IMR-90 (cell line): ENCODE data around the gene FGF12. TPM values are rescaled to one million over a fixed set of nuclear protein-coding genes. Genes with fewer than 3 reads are reported as not detected.

Source experiments
- ATAC-seq: fragments of 200-7000 bp; cut with Tn5 transposase; 2 replicates; pipeline ENCODE4 v1.9.1; 2020; ENCODE audit warnings: low read depth, mild to moderate bottlenecking, moderate library complexity
- BruUV-seq: library from RNA; stranded (reverse); fragments of 400-500 nt; replicated peaks from 2 replicates; lab custom pipeline; 2021; lab: Mats Ljungman, UMichigan
- CTCF ChIA-PET: fragments of 300-600 bp; formaldehyde crosslinking; extraction: SDS; loops from one replicate; lab custom pipeline; 2021; ENCODE audit warnings: antibody characterized with exemption; lab: Yijun Ruan, JAX
- POLR2A ChIA-PET: fragments of 300-600 bp; sonication (Branson Sonifier 250); formaldehyde crosslinking; loops from one replicate; lab custom pipeline; 2022; ENCODE audit warnings: antibody characterized with exemption; ENCODE audit not compliant: unreplicated experiment; lab: Charles Lee
- DNase-seq: peaks from one replicate; pipeline ENCODE4 v3.0.0; 2013
- H2AFZ ChIP-seq: replicated peaks from 2 replicates; pipeline ENCODE3; 2013; ENCODE audit warnings: low read length, mild to moderate bottlenecking; ENCODE audit not compliant: poor library complexity
- H2AK5ac ChIP-seq: 2 replicates; pipeline ENCODE4 v1.6.1; 2013; ENCODE audit warnings: low read depth, low read length, inconsistent platforms
- H2AK9ac ChIP-seq: replicated peaks from 2 replicates; pipeline ENCODE3; 2013; ENCODE audit warnings: mild to moderate bottlenecking, low read depth, low read length, moderate library complexity; ENCODE audit not compliant: poor library complexity
- H2BK120ac ChIP-seq: 2 replicates; pipeline ENCODE4 v1.6.1; 2013; ENCODE audit warnings: low read depth, low read length, inconsistent platforms
- H2BK15ac ChIP-seq: 3 replicates; pipeline ENCODE4 v1.6.1; 2013; ENCODE audit warnings: low read depth, low read length, inconsistent platforms
- H2BK20ac ChIP-seq: 2 replicates; pipeline ENCODE4 v1.6.1; 2013; ENCODE audit warnings: low read depth, mild to moderate bottlenecking, inconsistent platforms, low read length, moderate library complexity
- H2BK5ac ChIP-seq: 2 replicates; pipeline ENCODE4 v1.6.1; 2013; ENCODE audit warnings: mild to moderate bottlenecking, low read depth, low read length, inconsistent platforms; ENCODE audit not compliant: poor library complexity, severe bottlenecking
- H3K14ac ChIP-seq: replicated peaks from 2 replicates; pipeline ENCODE4 v1.6.1; 2013; ENCODE audit warnings: low read depth, low read length, inconsistent platforms
- H3K18ac ChIP-seq: 2 replicates; pipeline ENCODE4 v1.6.1; 2013; ENCODE audit warnings: low read depth, low read length, control low read depth
- H3K23ac ChIP-seq: 2 replicates; pipeline ENCODE4 v1.6.1; 2013; ENCODE audit warnings: low read depth, low read length, inconsistent platforms
- H3K27ac ChIP-seq: 2 replicates; pipeline ENCODE4 v1.5.1; 2013; ENCODE audit warnings: mild to moderate bottlenecking, control low read depth, low read length; ENCODE audit not compliant: insufficient read depth
- H3K27me3 ChIP-seq: 2 replicates; pipeline ENCODE4 v1.6.1; 2013; ENCODE audit warnings: low read length; ENCODE audit not compliant: control insufficient read depth, insufficient read depth
- H3K36me3 ChIP-seq: 2 replicates; pipeline ENCODE4 v1.6.1; 2013; ENCODE audit warnings: low read length, mixed read lengths; ENCODE audit not compliant: control insufficient read depth, insufficient read depth
- H3K4ac ChIP-seq: 2 replicates; pipeline ENCODE4 v1.6.1; 2013; ENCODE audit warnings: low read depth, low read length, inconsistent platforms
- H3K4me1 ChIP-seq: 2 replicates; pipeline ENCODE4 v1.6.1; 2013; ENCODE audit warnings: low read length, mixed read lengths; ENCODE audit not compliant: control insufficient read depth, insufficient read depth
- H3K4me2 ChIP-seq: 2 replicates; pipeline ENCODE4 v1.6.1; 2013; ENCODE audit warnings: low read depth, mild to moderate bottlenecking, control low read depth, low read length, moderate library complexity
- H3K4me3 ChIP-seq: 2 replicates; pipeline ENCODE4 v1.5.1; 2013; ENCODE audit warnings: low read depth, mild to moderate bottlenecking, control low read depth, low read length, moderate library complexity; ENCODE audit not compliant: insufficient read depth
- H3K56ac ChIP-seq: 2 replicates; pipeline ENCODE4 v1.6.1; 2013; ENCODE audit warnings: low read length, inconsistent platforms; ENCODE audit not compliant: insufficient read depth; ENCODE audit errors: extremely low read depth
- H3K79me1 ChIP-seq, 2 experiments: 2 replicates each; pipeline ENCODE4 v1.6.1; 2013; ENCODE audit warnings: low read length in 2 of 2, inconsistent platforms in 1 of 2, low read depth in 1 of 2
- H3K9ac ChIP-seq: 2 replicates; pipeline ENCODE4 v1.6.1; 2013; ENCODE audit warnings: low read depth, low read length, control low read depth
- H3K9me1 ChIP-seq: 2 replicates; pipeline ENCODE4 v1.6.1; 2013; ENCODE audit warnings: low read length, inconsistent platforms; ENCODE audit not compliant: insufficient read depth
- H3K9me3 ChIP-seq: 2 replicates; pipeline ENCODE4 v1.6.1; 2013; ENCODE audit warnings: low read length; ENCODE audit not compliant: control insufficient read depth, insufficient read depth
- H4K20me1 ChIP-seq: 2 replicates; pipeline ENCODE4 v1.6.1; 2013; ENCODE audit warnings: low read length, inconsistent platforms; ENCODE audit not compliant: insufficient read depth
- H4K5ac ChIP-seq: 2 replicates; pipeline ENCODE4 v1.6.1; 2013; ENCODE audit warnings: mild to moderate bottlenecking, low read depth, low read length, control low read depth
- H4K8ac ChIP-seq, 2 experiments: 2 replicates each; pipeline ENCODE4 v1.6.1; 2013; ENCODE audit warnings: low read depth in 2 of 2, low read length in 2 of 2, control low read depth in 1 of 2, inconsistent platforms in 1 of 2
- H4K91ac ChIP-seq: 2 replicates; pipeline ENCODE4 v1.6.1; 2013; ENCODE audit warnings: low read depth, low read length, inconsistent platforms; ENCODE audit not compliant: insufficient read depth
- BHLHE40 ChIP-seq: fragments of 150-350 bp; IDR thresholded peaks from 2 replicates; pipeline ENCODE4 v1.6.1; 2016; ENCODE audit warnings: mild to moderate bottlenecking, low read depth, low read length
- CEBPB ChIP-seq: IDR thresholded peaks from 2 replicates; pipeline ENCODE4 v1.6.1; 2012; ENCODE audit warnings: low read depth, low read length, improper control_type of control experiment
- CHD1 ChIP-seq: IDR thresholded peaks from 2 replicates; pipeline ENCODE4 v1.6.1; 2012; ENCODE audit warnings: low read depth, low read length, improper control_type of control experiment
- ELK1 ChIP-seq: fragments of 150-350 bp; IDR thresholded peaks from 2 replicates; pipeline ENCODE4 v1.6.1; 2016; ENCODE audit warnings: low read depth, mild to moderate bottlenecking, low read length, moderate library complexity, borderline replicate concordance
- FOS ChIP-seq: fragments of 150-350 bp; IDR thresholded peaks from 2 replicates; pipeline ENCODE4 v1.6.1; 2016; ENCODE audit warnings: low read depth, low read length
- MAFK ChIP-seq: IDR thresholded peaks from 2 replicates; pipeline ENCODE4 v1.6.1; 2012; ENCODE audit warnings: low read depth, low read length, improper control_type of control experiment
- MAZ ChIP-seq: IDR thresholded peaks from 2 replicates; pipeline ENCODE4 v1.6.1; 2012; ENCODE audit warnings: low read depth, mild to moderate bottlenecking, low read length, improper control_type of control experiment, moderate library complexity, borderline replicate concordance
- MXI1 ChIP-seq: IDR thresholded peaks from 2 replicates; pipeline ENCODE4 v1.6.1; 2012; ENCODE audit warnings: low read depth, mild to moderate bottlenecking, low read length, moderate library complexity, borderline replicate concordance
- NFE2L2 ChIP-seq: fragments of 150-350 bp; IDR thresholded peaks from 2 replicates; pipeline ENCODE4 v1.6.1; 2016; ENCODE audit warnings: low read depth, mild to moderate bottlenecking, low read length
- POLR2A ChIP-seq: IDR thresholded peaks from 2 replicates; pipeline ENCODE4 v1.6.1; 2012; ENCODE audit warnings: mild to moderate bottlenecking, low read depth, low read length
- RAD21 ChIP-seq: IDR thresholded peaks from 2 replicates; pipeline ENCODE4 v1.6.1; 2012; ENCODE audit warnings: low read length, improper control_type of control experiment
- RCOR1 ChIP-seq: IDR thresholded peaks from 2 replicates; pipeline ENCODE4 v1.6.1; 2012; ENCODE audit warnings: mild to moderate bottlenecking, low read length, improper control_type of control experiment; ENCODE audit not compliant: insufficient replicate concordance
- RFX5 ChIP-seq: IDR thresholded peaks from 2 replicates; pipeline ENCODE4 v1.8.0; 2012; ENCODE audit warnings: low read depth, mild to moderate bottlenecking, low read length, moderate library complexity
- SMC3 ChIP-seq: fragments of 150-350 bp; IDR thresholded peaks from 2 replicates; pipeline ENCODE4 v1.6.1; 2016; ENCODE audit warnings: low read depth, mild to moderate bottlenecking, antibody characterized with exemption, low read length, moderate library complexity
- WGBS, 2 experiments: methylation state at CpG; one replicate each; pipeline versions ENCODE4 v1.1.5 to v1.1.7; 2013; ENCODE audit warnings: missing lambda C conversion rate in 2 of 2; ENCODE audit not compliant: insufficient read length in 1 of 2; ENCODE audit errors: extremely low coverage in 2 of 2; 5-methylcytosine and 5-hydroxymethylcytosine counted together
- dilution Hi-C: fragments of 300-500 bp; cut with HindIII; formaldehyde crosslinking; loops from one replicate; pipeline ENCODE4 v1.14.3; 2018; ENCODE audit warnings: low sequenced_read_pairs; ENCODE audit not compliant: unreplicated experiment
- in situ Hi-C: fragments of 300-500 bp; cut with MboI; formaldehyde crosslinking; loops from 3 replicates; pipeline ENCODE4 v1.14.3; 2019; ENCODE audit warnings: low sequenced_read_pairs, inconsistent platforms, mixed read lengths
- intact Hi-C: fragments of 100-400 bp; cut with micrococcal nuclease; formaldehyde crosslinking; loops from 2 replicates; pipeline ENCODE4 v1.10.0; 2022
- polyA plus RNA-seq, 3 experiments: library from polyadenylated mRNA; depleted of rRNA; stranded (reverse); fragments of >200 nt; gene quantifications; 2 replicates each; pipeline ENCODE4 v1.2.3, GENCODE V29; 2012; ENCODE audit warnings: low replicate concordance in 1 of 3
- total RNA-seq: library from RNA; depleted of rRNA; stranded (reverse); fragments of >200 nt; gene quantifications from 2 replicates; pipeline ENCODE4 v1.2.3, GENCODE V29; 2012
- TF ChIP-seq, protein P1 (sequence below): fragments of 150-350 bp; IDR thresholded peaks from 2 replicates; pipeline ENCODE4 v1.6.1; 2017; ENCODE audit warnings: mild to moderate bottlenecking, antibody characterized with exemption, low read length, low read depth
- TF ChIP-seq, protein P2 (sequence below): conservative IDR thresholded peaks from 2 replicates; pipeline ENCODE4 v1.5.1; 2012; ENCODE audit warnings: mild to moderate bottlenecking, low read depth, low read length, improper control_type of control experiment

FGF12 gene
- total and polyA plus RNA-seq, 2 of the 4 experiments (the other 2 are of a cell fraction), result not detected

DNA sequence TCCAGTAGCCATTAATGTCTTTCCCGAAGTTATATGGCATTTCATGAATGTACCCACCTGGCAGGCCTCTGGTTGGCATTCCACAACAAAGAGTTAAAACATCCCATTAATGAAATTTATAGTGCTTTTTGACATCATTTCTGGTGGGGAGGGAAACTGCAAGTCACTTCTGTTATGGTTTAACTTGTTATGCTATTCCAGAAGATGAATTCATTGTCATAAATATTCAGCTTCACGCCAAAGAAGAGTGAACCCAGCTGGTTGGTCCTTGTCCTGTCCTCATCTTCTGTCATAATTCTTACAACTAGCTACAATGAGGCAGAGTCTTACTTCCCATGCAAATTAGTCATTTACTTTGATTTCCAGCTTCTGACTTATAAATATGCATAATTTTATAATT, 471.5 kb downstream of the FGF12 start:
- CTCF ChIA-PET, result no interaction called here
- TF ChIP-seq, protein P1, sequence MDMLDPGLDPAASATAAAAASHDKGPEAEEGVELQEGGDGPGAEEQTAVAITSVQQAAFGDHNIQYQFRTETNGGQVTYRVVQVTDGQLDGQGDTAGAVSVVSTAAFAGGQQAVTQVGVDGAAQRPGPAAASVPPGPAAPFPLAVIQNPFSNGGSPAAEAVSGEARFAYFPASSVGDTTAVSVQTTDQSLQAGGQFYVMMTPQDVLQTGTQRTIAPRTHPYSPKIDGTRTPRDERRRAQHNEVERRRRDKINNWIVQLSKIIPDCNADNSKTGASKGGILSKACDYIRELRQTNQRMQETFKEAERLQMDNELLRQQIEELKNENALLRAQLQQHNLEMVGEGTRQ, result no peak
- no peak for TF ChIP-seq RAD21
- TF ChIP-seq RFX5, result no peak
- TF ChIP-seq RCOR1, result no peak
- no peak for TF ChIP-seq MAFK
- no peak for TF ChIP-seq CEBPB
- no peak for TF ChIP-seq POLR2A
- TF ChIP-seq CHD1, result no peak
- TF ChIP-seq BHLHE40, result no peak
- no peak for TF ChIP-seq SMC3
- no peak for TF ChIP-seq MXI1
- no peak for TF ChIP-seq NFE2L2
- TF ChIP-seq, protein P2, sequence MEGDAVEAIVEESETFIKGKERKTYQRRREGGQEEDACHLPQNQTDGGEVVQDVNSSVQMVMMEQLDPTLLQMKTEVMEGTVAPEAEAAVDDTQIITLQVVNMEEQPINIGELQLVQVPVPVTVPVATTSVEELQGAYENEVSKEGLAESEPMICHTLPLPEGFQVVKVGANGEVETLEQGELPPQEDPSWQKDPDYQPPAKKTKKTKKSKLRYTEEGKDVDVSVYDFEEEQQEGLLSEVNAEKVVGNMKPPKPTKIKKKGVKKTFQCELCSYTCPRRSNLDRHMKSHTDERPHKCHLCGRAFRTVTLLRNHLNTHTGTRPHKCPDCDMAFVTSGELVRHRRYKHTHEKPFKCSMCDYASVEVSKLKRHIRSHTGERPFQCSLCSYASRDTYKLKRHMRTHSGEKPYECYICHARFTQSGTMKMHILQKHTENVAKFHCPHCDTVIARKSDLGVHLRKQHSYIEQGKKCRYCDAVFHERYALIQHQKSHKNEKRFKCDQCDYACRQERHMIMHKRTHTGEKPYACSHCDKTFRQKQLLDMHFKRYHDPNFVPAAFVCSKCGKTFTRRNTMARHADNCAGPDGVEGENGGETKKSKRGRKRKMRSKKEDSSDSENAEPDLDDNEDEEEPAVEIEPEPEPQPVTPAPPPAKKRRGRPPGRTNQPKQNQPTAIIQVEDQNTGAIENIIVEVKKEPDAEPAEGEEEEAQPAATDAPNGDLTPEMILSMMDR, result no peak
- TF ChIP-seq FOS, result no peak
- no peak for TF ChIP-seq ELK1
- TF ChIP-seq MAZ, result no peak
- POLR2A ChIA-PET, result no interaction called here

More for the DNA sequence above, 471.5 kb downstream of the FGF12 start:
- Histone ChIP-seq H3K36me3 (no peaks in the 10 kb centered on the region), H2BK15ac (no peak overlapping the region), H2BK120ac (no peak overlapping the region), H3K4me2 (no peak overlapping the region), H3K18ac (no peak overlapping the region), H3K4ac (no peak overlapping the region), H3K79me1 (no peaks in the 10 kb centered on the region), H3K4me1 (no peaks in the 10 kb centered on the region), H3K23ac (no peak overlapping the region), H3K9ac (no peak overlapping the region), H2AK5ac (no peak overlapping the region), H3K27ac (no peak overlapping the region), H4K8ac (no peak overlapping the region), H2BK20ac (no peak overlapping the region), H4K5ac (no peak overlapping the region), H3K56ac (no peak overlapping the region), H3K9me3 (peaks cover 1% of the 10 kb centered on the region; the same call in 1 of the 2 replicates), H2BK5ac (no peak overlapping the region), H4K91ac (no peak overlapping the region), H3K4me3 (no peak overlapping the region), H2AK9ac (no peak overlapping the region), H3K14ac (no peak overlapping the region), H3K27me3 (no peaks in the 10 kb centered on the region), H2AFZ (no peak overlapping the region), H4K20me1 (no peaks in the 10 kb centered on the region), H3K9me1 (no peaks in the 10 kb centered on the region)
- DNase-seq, result no peak
- BruUV-seq, result no TSS peak
- intact Hi-C loops, result no loop called here
- WGBS, 2 experiments, result no CpG with 5 or more reads among the region's 2 CpGs
- dilution Hi-C loops, result no loop called here
- no peak for ATAC-seq
- in situ Hi-C loops, result no loop called here
